ENCODE results near the gene RAB11FIP4.

GRCh38 chr17:31435581-31435980 lies 44.1 kb downstream of the RAB11FIP4 start:
- TF ChIP-seq EZH2 (IDR thresholded peaks at IDR 0.05) (no peak), POLR2AphosphoS5 (IDR thresholded peaks at IDR 0.05; ENCODE audit: borderline replicate concordance, low read depth, low read length) (no peak), FOXP2 (optimal IDR thresholded peaks at IDR 0.05; ENCODE audit: control extremely low read depth, extremely low read length, insufficient read depth) (no peak)

Measured in SK-N-MC (cell line).